Prostate gland (tissue), 2 donors: ENCODE data around the gene ANKS1B. TPM values are rescaled to one million over a fixed set of nuclear protein-coding genes. Genes with fewer than 3 reads are reported as not detected.

ENCODE experiments used
- DNase-seq: peaks from one replicate; pipeline ENCODE4 v3.0.0-alpha.2; 2019; ENCODE audit warnings: low spot score
- H3K27ac ChIP-seq, 2 donors: fragments of 200-600 bp; sonication (generic); 2 replicates each; pipeline ENCODE4 v1.5.1; 2017 to 2019
- H3K27me3 ChIP-seq: fragments of 200-600 bp; sonication (generic); replicated peaks from 2 replicates; pipeline ENCODE4 v1.5.1; 2019; ENCODE audit not compliant: insufficient read depth
- H3K36me3 ChIP-seq, 2 donors: fragments of 200-600 bp; sonication (generic); 1 replicate in 1 of 2; 2 replicates in 1 of 2; pipeline versions ENCODE4 v1.5.1 to v1.8.1; 2017 to 2019
- H3K4me1 ChIP-seq: fragments of 200-600 bp; sonication (generic); replicated peaks from 2 replicates; pipeline ENCODE4 v1.5.1; 2019
- H3K4me3 ChIP-seq, 2 donors: fragments of 200-600 bp; sonication (generic); 2 replicates each; pipeline ENCODE4 v1.5.1; 2017 to 2019
- H3K9me3 ChIP-seq: fragments of 200-600 bp; sonication (generic); 2 replicates; pipeline ENCODE4 v1.5.1; 2017
- POLR2A ChIP-seq: fragments of 450-650 bp; IDR thresholded peaks from one replicate; pipeline ENCODE4 v1.6.1; 2016; ENCODE audit warnings: antibody characterized with exemption, mild to moderate bottlenecking
- POLR2AphosphoS5 ChIP-seq: sonication (generic); formaldehyde crosslinking; IDR thresholded peaks from one replicate; pipeline ENCODE4 v1.6.1; 2017; ENCODE audit warnings: antibody characterized with exemption
- whole genome bisulfite sequencing: methylation state at CpG from one replicate; pipeline ENCODE4 v1.1.5; 2018; 5-methylcytosine and 5-hydroxymethylcytosine counted together
- intact Hi-C: fragments of 100-400 bp; cut with DNase I; formaldehyde crosslinking; loops from one replicate; pipeline ENCODE4 v1.14.2; 2022
- total RNA-seq, 2 donors: library from RNA; depleted of rRNA; stranded (reverse); fragments of >200 nt; gene quantifications; one replicate each; pipeline ENCODE4 v1.1.0, GENCODE V29; 2016
- TF ChIP-seq, protein P1 (sequence below), 4 experiments: fragments of 200-600 bp in 2 of 4; fragments of 450-650 bp in 2 of 4; sonication (generic) in 2 of 4; IDR thresholded peaks; 1 replicate in 3 of 4; 2 replicates in 1 of 4; pipeline ENCODE4 v1.5.1; 2016 to 2019; ENCODE audit warnings: antibody characterized with exemption in 4 of 4, mild to moderate bottlenecking in 2 of 4, moderate library complexity in 2 of 4

The ANKS1B gene
- total RNA-seq, 2 donors from 2014 or later: 13.0 to 17.4 TPM

DNA sequence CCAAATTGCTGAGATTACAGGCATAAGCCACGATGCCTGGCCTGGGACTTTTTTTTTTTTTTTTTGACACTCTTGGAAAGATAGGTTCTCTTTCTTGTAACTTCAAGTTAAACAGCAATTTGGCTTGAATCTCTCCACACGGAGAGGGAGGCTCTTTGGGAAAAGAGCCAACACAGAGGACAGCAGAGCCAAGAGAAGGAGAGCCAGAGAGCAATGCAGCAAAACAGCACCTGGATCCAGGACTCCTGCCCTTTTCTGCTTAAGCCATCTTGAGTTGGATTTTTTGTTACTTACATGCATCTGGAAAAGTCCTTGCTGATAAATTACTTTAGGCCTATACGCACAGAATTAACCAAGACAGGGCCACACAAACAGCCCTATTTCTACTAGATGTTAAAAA is 1162.9 kb downstream of the ANKS1B start:
- Histone ChIP-seq H3K4me3 (no peak overlapping the region), H3K4me1 (no peaks in the 10 kb centered on the region), H3K27me3 (no peaks in the 10 kb centered on the region), H3K9me3 (no peaks in the 10 kb centered on the region), H3K27ac (no peak overlapping the region), H3K36me3 (no peaks in the 10 kb centered on the region)
- WGBS: 28% methylated on average over 3 of the region's 3 CpGs
- TF ChIP-seq, protein P1, sequence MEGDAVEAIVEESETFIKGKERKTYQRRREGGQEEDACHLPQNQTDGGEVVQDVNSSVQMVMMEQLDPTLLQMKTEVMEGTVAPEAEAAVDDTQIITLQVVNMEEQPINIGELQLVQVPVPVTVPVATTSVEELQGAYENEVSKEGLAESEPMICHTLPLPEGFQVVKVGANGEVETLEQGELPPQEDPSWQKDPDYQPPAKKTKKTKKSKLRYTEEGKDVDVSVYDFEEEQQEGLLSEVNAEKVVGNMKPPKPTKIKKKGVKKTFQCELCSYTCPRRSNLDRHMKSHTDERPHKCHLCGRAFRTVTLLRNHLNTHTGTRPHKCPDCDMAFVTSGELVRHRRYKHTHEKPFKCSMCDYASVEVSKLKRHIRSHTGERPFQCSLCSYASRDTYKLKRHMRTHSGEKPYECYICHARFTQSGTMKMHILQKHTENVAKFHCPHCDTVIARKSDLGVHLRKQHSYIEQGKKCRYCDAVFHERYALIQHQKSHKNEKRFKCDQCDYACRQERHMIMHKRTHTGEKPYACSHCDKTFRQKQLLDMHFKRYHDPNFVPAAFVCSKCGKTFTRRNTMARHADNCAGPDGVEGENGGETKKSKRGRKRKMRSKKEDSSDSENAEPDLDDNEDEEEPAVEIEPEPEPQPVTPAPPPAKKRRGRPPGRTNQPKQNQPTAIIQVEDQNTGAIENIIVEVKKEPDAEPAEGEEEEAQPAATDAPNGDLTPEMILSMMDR (IDR thresholded peaks at IDR 0.05): no peak
- no peak for TF ChIP-seq POLR2AphosphoS5
- no peak for TF ChIP-seq POLR2A
- DNase-seq: no peak
- intact Hi-C loops: no loop called here

DNA sequence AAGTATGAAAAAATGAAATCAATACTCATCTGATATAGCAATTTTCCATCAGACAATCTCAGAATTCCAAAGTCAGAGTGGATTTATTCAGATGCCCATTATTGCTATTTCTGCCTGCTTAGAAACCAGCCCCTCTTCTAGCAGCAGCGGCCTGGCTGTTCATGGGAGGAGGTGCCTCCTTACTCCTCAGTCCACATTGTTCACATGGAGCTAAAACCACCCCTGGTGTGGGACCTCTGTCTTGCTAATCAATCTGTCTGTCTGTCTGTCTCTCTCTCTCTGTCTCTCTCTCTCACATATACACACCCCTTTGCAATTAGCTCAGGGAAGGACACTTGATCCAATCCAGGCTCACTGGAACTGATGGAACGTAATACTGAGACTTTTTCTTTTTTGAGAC is 1163.5 kb downstream of the ANKS1B start:
- no peak overlapping the region for H3K27ac ChIP-seq
- TF ChIP-seq POLR2AphosphoS5 (no peak), POLR2A (no peak)
- TF ChIP-seq, protein P1 (IDR thresholded peaks at IDR 0.05): no peak
- H3K4me3 ChIP-seq: no peak overlapping the region
- no peaks in the 10 kb centered on the region for H3K4me1 ChIP-seq
- no peaks in the 10 kb centered on the region for H3K9me3 ChIP-seq
- H3K36me3 ChIP-seq: no peaks in the 10 kb centered on the region
- intact Hi-C loops: no loop called here
- WGBS: 72% methylated on average over 2 of the region's 2 CpGs
- no peaks in the 10 kb centered on the region for H3K27me3 ChIP-seq
- DNase-seq: no peak

DNA sequence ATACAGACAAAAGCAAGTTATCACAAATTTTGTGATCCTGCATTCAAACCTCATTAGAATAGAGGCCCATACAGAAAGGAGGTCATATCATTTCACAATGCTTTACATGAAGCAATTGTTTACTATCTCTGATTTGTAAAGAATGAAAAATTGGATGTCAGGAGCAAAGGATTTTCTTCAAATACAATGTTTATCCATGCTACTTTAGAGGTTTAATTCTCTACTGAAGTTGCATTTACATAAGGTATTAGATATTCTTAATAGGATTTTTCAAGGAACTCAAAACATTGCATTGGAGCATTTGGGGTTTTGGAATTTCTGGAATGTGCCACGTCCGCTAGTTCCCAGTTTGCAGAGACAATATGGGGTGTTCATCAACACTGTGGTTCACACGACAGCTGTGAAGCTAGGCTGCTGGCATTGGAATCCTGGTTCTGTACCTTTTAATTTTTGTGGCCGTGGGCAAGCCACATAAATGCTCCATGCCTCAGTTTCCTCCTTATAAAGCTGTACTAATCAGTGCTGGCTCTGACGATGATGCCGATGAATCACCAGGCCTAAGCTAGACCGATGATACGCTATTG is 1164.8 kb downstream of the ANKS1B start:
- Histone ChIP-seq H3K27me3 (no peaks in the 10 kb centered on the region), H3K27ac (no peak overlapping the region), H3K9me3 (no peaks in the 10 kb centered on the region), H3K4me3 (no peak overlapping the region), H3K36me3 (no peaks in the 10 kb centered on the region), H3K4me1 (no peaks in the 10 kb centered on the region)
- TF ChIP-seq POLR2A: no peak
- TF ChIP-seq, protein P1 (IDR thresholded peaks at IDR 0.05): no peak
- intact Hi-C loops: no loop called here
- DNase-seq: no peak
- WGBS: 75% methylated on average over 8 of the region's 8 CpGs

DNA sequence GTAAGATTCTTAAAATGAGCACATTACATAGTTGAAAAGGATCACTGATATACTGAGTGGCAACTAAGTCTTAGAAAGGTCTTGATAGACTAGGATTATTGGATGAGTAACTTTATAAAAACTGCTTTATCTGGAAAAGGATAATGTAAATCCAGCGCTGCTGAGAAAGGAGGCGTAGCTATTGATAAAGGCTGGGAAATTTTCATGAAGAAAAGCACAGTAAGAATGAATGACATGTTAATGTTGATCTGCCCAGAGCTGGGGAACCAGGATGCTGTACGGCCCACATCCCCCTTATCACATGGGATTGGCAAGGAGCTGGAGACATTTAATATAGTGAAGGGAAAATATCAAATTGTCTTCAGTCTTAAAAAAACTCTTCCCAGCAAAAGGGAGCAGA is 1165.7 kb downstream of the ANKS1B start:
- 91% methylated on average over 3 of the region's 3 CpGs for WGBS
- H3K4me1 ChIP-seq: no peaks in the 10 kb centered on the region
- no peak for DNase-seq
- intact Hi-C loops: no loop called here
- H3K4me3 ChIP-seq: no peak overlapping the region
- TF ChIP-seq POLR2AphosphoS5 (no peak), POLR2A (no peak)
- TF ChIP-seq, protein P1 (IDR thresholded peaks at IDR 0.05): no peak
- H3K9me3 ChIP-seq: no peaks in the 10 kb centered on the region
- H3K36me3 ChIP-seq: no peaks in the 10 kb centered on the region
- H3K27me3 ChIP-seq: no peaks in the 10 kb centered on the region
- H3K27ac ChIP-seq: no peak overlapping the region

DNA sequence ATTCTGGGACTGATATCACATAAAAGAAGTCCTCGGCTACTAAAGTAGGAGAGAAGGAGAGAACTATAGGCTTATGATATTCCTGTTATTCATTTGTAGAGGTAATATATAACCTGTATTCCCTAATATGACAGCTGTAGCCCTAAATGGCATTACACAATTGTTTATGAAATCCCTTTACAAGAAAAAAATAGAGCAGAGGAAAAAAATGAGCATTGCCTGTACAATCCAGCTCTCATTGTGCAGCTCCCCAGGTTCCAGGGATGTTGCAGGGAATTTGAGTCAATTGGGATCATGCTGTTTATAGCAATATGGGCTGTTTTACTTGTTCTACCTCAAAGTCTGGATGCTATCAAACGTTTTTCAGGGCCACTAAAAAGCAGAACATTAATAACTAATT is 1166.5 kb downstream of the ANKS1B start:
- H3K4me1 ChIP-seq: no peaks in the 10 kb centered on the region
- DNase-seq: no peak
- no peaks in the 10 kb centered on the region for H3K36me3 ChIP-seq
- intact Hi-C loops: no loop called here
- H3K27me3 ChIP-seq: no peaks in the 10 kb centered on the region
- TF ChIP-seq POLR2A (no peak), POLR2AphosphoS5 (no peak)
- TF ChIP-seq, protein P1 (IDR thresholded peaks at IDR 0.05): no peak
- H3K9me3 ChIP-seq: no peaks in the 10 kb centered on the region
- 45% methylated on average over 2 of the region's 2 CpGs for WGBS
- H3K4me3 ChIP-seq: no peak overlapping the region
- no peak overlapping the region for H3K27ac ChIP-seq
